ENCODE data around the gene BCR. TPM values are rescaled to one million over a fixed set of nuclear protein-coding genes. Genes with fewer than 3 reads are reported as not detected.

BCR gene
- total RNA-seq, 1 donor from 2014 or later, result 98.1 TPM

DNA sequence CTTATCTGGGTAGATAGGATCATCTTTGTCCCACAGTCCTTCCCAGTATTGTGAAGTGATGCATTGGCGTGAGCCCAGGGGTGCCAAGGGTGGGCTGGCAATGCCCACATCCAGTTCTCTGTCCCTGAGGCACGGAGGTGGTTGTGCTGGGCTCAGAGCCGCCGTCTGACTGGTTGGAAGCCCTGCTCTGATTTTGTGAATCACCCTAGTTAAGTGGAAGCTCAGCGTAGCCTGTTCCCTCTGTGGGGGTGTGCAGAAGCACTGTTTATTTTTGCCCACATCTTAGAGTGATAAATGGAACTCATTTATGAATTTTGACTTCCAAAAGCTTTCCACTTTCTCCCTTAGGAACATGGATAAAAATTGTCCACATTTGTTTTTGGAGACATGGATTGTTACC is 13.6 kb downstream of the BCR start:
- DNase-seq (ENCODE audit: low spot score), result no peak

GRCh38 chr22:23196165-23196564 is 15.9 kb downstream of the BCR start:
- no peak for DNase-seq (ENCODE audit: low spot score)

DNA sequence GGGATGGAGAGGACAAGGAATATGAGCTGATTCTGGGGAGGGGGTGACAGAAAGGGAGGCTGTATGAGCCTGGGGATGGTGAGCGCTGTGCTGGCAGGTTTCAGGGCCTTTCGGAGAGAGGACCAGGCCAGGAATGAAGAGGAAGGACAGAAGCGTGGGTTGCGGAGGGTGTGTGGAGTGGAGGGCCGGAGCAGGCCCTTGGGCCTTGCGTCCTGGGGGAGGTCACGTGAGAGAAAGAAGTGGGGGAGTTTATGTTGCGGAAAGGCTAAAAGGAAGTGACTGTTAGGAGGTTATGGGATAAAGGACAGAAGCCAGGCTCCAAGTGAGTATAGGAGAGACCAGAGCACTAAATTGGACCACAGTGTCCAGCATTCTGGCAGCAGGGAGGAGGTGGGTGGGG is 17.5 kb downstream of the BCR start:
- DNase-seq (ENCODE audit: low spot score), result no peak

- no peak for DNase-seq (ENCODE audit: low spot score)
These were observed 18.9 kb downstream of the BCR start for GRCh38 chr22:23199159-23199558.

DNA sequence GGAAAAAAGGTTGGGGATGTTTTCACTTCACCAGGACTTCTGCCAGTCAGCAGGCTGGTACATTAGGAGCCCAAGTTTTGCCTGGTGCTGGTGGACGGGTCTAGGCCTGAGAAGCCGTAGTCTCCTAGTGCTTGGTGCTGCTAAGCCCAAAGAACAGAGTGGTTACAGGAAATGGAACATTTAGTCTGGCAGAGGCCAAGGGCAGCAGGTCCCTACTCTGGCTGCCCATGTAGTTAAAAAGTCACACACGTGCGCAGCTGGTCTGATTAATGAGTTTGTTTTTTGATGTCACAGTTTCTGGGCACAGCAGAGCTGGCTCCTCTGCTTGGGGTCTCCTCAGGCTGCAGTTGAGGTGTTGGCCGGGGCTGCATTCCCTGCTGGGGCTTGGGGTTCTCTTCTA is 20.6 kb downstream of the BCR start:
- no peak for DNase-seq (ENCODE audit: low spot score)

DNA sequence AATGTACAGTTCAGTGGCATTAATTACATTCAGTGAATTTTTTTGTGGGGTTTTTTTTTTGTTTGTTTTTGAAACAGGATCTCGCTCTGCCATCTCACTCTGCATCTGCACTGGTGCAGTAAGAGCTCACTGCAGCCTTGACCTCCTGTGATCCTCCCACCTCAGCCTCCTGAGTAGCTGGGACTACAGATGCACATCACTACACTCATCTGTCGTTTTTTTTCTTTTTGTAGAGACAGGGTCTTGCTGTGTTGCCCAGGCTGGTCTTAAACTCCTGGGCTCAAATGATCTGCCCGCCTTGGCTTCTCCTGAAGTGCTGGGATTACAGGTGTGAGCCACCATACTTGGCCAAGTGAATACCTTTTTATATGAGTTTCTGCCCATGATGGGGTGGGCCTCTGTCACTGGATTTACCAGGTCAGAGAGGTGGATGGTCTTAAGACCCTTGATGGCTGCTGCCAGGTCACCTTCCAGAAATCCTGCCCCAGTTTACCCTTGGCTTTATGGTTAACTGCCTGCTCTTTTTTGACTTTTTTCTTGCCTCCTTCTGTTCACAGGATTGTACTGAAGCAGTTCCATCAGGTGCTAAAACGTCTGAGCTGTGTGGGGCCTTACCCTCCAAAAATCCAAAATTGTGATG is 22.6 kb downstream of the BCR start:
- no peak for DNase-seq (ENCODE audit: low spot score)

DNA sequence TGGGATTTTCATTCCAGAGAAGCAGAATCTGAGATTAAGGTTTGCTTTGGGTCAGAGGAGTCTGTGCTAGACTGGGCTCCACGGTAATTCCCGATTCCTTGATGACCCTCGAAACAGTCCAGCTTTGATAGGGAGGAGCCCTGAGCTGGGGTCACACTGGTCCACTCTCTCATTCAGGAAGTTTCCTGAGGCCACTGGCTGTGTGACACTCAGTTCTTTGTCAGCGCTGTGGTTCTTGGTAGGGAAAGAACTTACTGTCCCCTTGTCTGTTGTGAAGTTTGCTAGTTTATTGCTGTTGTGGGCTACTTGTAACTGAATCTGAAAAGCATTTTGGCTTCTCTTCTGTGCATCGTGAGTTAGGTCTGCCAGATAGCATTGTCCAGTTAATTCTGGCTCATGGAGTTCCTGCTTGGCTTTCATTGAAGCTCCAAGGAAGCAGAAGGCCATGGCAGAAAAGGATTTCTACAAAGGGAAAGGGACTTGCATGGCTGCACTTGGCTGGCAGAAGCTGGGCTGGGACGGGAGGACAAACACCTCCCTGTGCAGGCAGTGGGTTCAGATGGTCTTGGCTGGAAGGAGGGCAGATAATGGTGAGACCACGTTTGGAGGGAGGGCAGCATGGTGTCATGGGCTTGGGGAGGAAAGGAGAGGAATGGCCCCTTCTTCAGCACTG is 23.3 kb downstream of the BCR start:
- no peak for DNase-seq (ENCODE audit: low spot score)

DNA sequence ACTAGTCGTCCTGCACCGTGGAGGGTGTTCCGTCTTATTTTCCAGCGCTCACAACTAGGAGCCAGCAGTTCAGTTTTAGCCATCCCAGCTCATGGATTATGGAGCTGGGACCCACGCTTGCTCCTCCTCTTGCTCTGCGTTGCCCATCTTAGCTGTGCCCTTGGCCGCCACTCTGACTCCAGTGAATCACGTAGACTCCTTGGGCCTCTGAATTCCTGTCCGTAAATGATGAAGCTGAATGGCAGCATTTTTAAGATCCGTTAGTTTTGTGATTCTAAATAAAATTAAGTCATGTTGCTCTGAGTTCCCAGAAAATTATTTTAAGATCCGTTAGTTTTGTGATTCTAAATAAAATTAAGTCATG is 23.8 kb downstream of the BCR start:
- DNase-seq (ENCODE audit: low spot score), result no peak

DNA sequence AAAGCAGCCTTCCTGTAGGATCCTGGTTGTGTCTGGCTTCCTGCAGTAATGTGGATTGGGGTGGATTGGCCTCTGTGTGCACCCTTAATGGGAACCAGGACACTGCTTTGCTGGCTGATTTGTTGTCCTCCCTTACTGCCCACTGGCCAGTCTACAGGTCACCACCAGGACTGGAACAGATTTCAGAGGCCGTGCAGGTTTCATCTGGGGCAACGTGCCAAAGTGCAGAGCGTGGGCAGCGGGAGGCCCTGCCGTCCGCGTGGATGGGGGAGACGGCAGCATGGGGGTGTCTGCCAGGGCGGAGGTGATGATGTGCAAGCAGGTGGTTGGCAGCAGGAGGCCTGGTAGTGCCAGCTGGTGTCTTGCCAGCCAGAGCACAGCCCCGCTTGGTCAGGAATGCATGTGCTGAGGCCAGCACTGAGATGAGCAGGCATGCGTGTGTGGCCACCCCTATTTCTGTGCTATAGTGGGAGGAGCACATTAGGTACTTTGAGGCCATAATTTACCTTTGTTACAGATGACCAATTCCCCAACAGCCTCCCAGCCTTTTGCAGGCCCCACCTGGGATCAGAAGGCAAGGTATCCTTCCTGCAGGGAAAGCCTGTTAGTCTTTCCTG is 24.3 kb downstream of the BCR start:
- DNase-seq (ENCODE audit: low spot score), result no peak

DNA sequence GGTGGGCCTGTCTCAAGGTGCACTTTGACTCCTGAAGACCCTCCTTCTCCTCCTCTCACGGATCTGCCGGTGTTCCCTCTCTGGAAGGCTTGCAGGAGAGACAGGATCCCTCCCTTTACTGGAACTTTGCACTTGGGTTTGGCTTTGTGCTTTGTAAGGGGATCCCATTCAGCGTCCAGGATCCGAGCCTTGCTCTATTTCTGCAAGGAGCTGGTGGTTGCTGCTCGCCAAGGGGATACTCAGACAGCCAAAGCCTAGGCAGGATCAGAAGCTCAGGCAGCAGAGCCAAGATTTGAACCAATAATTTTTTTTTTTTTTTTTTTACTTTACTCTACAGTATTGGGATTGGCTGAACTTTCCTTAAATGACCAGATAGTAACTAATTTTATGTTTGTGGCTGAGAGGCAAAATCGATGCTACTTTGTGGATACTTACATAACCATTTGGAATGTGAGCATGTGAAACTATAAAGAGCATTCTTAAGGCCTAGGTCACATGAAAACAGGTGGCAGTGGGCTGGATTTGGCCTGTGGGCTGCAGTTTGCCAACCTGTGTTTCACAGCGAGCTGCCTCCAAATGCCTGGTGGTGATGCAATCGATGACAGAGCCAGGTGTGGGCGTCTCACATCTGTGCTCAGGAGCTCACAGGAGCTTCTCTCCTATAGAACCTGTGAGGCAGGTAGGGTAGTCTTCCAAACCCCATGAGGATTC is 25.2 kb downstream of the BCR start:
- DNase-seq (ENCODE audit: low spot score), result no peak

DNA sequence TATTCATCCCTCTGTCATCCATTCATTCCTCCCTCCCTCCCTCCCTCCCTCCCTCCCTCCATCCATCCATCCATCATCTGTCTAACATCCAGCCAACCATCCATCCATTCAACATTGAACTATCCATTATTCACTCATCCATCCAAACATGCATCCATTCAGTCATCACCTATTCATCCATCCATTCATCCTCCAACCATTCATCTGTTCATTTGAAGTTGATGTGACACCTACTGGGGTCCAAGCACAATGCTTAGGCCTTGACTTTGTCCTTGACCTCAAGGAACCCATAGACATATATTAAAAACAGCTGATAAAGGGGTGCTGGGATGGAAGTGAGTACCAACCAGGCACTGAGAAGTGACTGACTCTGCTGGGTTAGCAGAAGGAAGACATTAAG is 26.6 kb downstream of the BCR start:
- DNase-seq (ENCODE audit: low spot score), result no peak

DNA sequence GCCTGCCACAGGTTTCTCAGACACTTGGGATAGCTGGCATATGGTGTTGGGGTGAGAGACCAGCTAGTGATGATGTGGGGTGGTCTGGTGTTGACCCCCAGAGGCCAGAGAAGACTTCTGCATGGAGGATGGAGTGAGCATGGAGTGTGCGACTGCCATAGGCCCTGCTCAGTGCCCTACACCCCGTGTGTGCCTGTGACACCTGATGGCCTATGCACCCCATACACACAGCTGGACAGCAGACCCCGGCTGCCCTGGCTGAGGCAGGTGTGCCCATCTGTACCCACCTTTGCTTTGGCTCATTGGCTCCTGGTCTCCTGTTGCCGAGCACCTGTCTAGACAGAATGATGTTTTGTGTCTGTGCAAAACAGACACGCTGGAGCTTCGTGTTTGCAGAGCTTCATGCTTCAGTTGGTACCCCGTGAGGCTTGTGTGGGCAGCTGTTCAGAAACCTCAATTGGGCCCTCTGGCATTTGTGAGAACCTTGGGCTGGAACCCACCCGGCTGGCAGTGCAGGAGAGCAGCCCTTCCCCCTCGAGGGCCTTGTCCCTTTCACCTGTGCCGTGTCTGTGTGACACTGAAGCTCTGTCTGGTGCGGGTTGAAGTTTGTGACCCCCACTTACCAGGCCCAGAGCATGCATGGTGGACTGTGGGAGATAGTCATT is 27.6 kb downstream of the BCR start:
- DNase-seq (ENCODE audit: low spot score), result no peak

DNA sequence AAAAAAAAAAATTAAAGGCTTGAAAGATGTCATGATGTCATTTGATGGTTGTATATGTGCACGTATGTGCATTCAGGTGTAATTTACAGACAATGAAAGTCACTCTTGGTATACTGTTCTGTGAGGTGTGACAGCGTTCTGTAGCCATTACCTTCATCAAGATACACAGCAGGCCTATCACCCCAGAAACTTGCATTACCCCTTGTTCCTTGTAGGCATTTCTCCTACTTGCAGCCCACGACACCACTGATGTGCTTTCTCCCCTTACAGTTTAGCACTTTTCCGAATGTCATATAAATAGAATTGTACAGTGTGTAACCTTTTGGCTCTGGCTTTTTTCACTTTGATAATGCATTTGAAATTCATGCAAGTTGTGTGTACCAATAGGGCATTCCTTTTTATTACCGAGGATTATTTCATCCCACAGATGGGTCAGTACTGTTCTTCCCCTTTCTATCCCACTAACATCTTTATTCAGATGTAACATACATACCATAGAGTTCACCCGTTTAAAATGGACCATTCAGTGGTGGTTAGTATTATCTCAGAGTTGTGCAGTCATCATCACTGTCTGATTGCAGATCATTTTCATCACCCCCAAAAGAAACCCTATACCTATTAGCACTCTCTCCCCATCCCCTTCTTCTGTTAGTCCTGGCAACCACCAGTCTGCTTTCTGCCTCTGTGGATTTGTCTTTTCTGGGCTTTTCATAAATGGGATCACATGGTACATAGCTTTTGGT is 30.3 kb downstream of the BCR start:
- DNase-seq (ENCODE audit: low spot score), result no peak

DNA sequence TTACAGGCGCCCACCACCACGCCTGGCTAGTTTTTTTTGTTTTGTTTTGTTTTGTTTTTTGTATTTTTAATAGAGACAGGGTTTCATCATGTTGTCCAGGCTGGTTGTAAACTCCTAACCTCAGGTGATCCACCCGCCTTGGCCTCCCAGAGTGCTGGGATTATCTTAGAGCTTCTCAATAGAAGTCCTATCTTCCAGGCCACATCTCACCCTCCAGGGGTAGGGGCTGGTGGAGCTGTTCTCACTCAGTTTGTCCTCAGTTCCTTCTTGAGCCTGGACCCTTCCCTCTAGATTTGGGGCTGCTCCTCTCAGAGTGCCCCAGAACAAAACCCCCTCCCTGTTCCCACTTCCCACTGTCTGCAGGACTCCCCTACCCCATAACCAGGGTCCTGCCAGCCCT is 31.3 kb downstream of the BCR start:
- DNase-seq (ENCODE audit: low spot score), result no peak

DNA sequence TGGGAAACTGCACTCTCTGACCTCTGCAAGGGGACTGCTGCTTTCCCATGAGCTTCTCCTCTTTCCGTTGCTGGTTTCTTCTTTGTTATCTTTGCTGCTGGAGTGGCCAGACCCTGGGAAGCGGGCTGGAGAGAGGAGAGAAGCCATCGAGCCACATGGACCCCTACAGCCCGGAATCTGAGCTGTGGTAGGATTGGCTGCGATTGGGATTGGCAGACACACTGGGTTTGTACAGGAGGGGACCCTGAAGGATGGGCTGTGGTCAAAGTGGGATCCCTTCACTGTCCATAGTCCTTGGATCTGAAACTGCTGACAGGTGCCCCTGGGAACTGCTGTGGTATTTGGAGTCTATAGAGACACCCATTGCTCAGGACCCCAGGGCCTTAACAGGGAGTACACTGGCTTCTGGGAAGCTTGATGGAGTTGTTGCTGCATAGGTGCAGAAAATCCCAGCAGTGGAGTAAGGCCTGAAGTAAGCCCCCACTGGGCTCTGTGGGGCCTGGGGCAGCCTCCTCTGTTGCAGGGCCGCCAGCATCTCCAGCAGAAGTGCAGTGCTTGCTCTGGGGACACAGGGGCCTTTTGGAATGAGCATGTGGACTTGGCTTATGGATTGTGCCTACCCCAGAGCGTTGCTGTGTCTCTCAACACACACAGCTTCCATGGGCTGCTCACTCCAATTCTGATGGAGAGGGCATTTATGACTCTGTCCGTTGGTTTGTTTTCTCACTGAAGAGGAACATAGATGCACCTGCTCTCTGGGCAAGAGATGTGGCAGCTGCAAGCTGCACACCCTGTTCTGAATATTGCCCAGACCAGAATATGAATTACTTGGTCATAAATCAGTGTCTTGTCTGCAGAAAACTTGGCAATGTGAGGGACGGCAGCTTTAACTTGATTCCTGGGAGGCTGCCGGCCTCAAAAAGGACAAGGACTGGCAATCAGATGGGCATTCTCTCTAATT is 32.0 kb downstream of the BCR start:
- no peak for DNase-seq (ENCODE audit: low spot score)

GRCh38 chr22:23213022-23213555 is 32.8 kb downstream of the BCR start:
- DNase-seq (ENCODE audit: low spot score), result no peak

GRCh38 chr22:23213581-23214334 is 33.4 kb downstream of the BCR start:
- no peak for DNase-seq (ENCODE audit: low spot score)

DNA sequence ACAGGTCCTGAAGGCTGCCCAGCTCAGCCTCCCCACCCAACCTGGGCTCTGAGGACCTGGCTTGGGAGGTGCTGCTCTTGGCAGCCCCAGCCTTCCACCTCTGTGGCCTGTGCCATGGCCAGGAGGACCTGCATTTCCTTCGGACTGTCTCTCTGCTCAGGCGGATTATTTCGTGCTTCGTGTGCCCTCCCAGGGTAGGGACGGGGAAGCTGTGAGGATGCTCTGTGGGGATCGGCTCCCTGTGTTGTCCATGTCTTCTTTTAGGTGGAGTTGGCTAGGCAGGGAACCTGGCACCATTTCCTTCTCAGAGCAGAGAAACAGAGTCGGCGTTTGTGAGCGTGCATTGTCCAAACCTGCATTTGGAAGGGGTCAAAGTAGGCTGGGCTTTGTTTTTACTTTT is 34.1 kb downstream of the BCR start:
- no peak for DNase-seq (ENCODE audit: low spot score)
